ENCODE measurements around the gene PPP6R1. TPM values are rescaled to one million over a fixed set of nuclear protein-coding genes. Genes with fewer than 3 reads are reported as not detected.

PPP6R1 gene
- total RNA-seq, 4 donors from 2014 or later: 30.6 to 59.2 (median 47.4) TPM

DNA sequence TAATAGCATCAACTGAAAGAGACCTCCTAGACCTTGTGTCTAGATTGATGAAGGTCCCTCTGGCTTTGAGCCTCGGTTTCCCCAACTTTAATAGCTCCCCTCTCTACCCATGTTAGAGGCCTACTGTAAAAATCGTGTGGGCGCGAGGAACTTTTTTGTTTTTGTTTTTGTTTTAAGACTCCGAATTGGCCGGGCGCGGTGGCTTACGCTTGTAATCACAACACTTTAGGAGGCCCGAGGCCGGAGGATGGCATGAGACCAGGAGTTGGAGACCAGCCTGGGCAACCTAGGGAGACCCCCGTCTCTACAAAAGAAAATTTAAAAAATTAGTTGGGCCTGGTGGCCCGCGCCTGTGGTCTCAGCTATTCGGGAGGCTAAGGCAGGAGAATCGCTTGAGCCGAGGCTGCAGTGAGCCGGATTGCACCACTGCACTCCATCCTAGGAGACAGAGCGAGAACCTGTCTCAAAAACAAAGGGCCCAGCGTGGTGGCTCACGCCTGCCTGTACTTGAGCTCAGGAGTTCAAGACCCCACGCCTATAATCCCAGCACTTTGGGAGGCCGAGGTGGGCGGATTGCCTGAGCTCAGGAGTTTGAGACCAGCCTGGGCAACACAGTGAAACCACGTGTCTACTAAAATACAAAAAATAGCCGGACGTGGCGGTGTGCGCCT is 858 bp upstream of the PPP6R1 start:
- Histone ChIP-seq H3K27ac (peak overlapping the region; percentile 90 to 98 (median 94)), H3K27me3 (no peaks in the 10 kb centered on the region), H3K4me1 (peaks cover 32 to 46% (median 40%) of the 10 kb centered on the region in 3 donors), H3K4me3 (peak overlapping the region; percentile 84 to 99 (median 96)), H3K36me3 (peaks cover 0 to 13% (median 0%) of the 10 kb centered on the region in 3 donors), H3K9me3 (no peaks in the 10 kb centered on the region)
- DNase-seq: no peak
- TF ChIP-seq, protein P1, sequence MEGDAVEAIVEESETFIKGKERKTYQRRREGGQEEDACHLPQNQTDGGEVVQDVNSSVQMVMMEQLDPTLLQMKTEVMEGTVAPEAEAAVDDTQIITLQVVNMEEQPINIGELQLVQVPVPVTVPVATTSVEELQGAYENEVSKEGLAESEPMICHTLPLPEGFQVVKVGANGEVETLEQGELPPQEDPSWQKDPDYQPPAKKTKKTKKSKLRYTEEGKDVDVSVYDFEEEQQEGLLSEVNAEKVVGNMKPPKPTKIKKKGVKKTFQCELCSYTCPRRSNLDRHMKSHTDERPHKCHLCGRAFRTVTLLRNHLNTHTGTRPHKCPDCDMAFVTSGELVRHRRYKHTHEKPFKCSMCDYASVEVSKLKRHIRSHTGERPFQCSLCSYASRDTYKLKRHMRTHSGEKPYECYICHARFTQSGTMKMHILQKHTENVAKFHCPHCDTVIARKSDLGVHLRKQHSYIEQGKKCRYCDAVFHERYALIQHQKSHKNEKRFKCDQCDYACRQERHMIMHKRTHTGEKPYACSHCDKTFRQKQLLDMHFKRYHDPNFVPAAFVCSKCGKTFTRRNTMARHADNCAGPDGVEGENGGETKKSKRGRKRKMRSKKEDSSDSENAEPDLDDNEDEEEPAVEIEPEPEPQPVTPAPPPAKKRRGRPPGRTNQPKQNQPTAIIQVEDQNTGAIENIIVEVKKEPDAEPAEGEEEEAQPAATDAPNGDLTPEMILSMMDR (IDR thresholded peaks at IDR 0.05): no peak
- WGBS, 2 donors: 7 to 33% methylated on average over 8 to 11 of the region's 29 CpGs
- intact Hi-C loops (cut with DNase I): no loop called here

DNA sequence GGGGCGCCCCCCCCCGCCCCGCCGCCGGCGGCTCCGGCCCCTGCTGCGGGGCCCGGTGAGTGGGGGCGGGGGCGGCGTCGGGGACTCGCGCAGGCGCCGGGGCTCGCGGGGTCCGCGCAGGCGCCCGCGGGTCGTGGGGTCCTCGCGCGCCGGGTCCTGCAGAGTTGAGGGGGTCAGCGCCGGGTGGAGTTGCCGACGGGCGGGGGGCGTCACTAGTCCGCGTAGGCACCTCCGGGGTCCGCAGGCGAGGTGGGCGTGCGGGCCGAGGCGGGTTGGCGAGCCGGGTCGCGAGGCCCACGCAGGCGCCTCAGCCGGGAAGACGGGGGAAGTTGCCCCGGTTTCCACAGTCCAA is 365 bp downstream of the PPP6R1 start:
- peak overlapping the region; percentile 90 to 98 (median 94) for H3K27ac ChIP-seq
- peak overlapping the region; percentile 84 to 99 (median 96) for H3K4me3 ChIP-seq
- peaks cover 0 to 10% (median 0%) of the 10 kb centered on the region in 3 donors for H3K36me3 ChIP-seq
- no CpG with 5 or more reads among the region's 53 CpGs for WGBS, 2 donors
- intact Hi-C loops (cut with DNase I): no loop called here
- H3K4me1 ChIP-seq: peaks cover 41 to 58% (median 44%) of the 10 kb centered on the region in 3 donors
- H3K27me3 ChIP-seq: no peaks in the 10 kb centered on the region
- DNase-seq: no peak
- no peak for TF ChIP-seq POLR2A (IDR thresholded peaks at IDR 0.05)
- TF ChIP-seq, protein P1 (IDR thresholded peaks at IDR 0.05): no peak
- no peaks in the 10 kb centered on the region for H3K9me3 ChIP-seq

DNA sequence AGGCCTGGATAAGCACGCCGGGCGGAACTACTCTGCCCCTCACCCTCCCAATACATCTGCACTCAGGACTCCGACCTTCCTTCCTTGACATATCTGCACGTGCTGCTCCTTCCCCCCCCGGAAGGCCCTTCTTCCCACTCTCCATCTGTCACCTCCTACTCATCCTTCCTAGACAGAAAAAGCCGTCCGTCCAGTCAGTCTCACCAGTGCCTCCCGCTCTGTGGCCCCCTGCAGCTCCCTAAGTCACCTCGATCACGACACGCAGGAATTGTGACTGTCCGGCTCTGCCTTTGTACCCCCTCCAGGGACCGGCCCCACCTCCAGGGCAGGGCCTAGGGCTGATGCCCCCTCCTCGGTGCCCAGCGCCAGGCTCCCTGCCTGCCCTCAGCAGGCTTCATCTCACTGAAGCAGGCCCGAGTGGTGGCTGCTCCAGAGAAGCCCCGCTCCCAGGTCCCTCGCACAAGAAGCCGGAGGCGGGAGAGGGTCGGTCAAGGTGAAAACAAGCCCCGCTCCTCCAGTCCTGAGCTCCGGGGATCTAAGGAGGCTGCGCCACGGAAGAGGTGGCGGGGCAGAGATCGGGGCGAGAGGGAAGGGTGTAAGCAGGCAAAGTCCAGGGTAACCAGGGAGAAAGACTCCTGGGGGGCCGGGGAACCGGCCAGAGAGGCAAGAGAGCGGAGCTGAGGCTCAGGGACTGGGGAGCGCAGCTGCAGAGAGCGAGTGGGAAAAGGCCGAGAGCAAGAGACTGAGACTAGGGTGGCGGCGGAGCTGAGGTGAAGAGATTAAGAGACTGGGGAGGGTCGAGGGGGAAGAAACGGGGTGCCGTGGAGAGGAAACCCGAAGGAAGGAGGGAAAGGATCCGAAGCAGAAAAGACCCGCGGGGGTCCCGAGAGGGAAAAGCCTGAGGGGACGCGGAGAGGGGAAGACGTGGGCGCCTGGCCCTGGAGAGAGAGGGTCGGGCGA is 1.1 kb downstream of the PPP6R1 start:
- no peaks in the 10 kb centered on the region for H3K9me3 ChIP-seq
- 1 to 3% methylated on average over 32 to 37 of the region's 51 CpGs for WGBS, 2 donors
- H3K36me3 ChIP-seq: peaks cover 0 to 6% (median 0%) of the 10 kb centered on the region in 3 donors
- peaks cover 48 to 65% (median 51%) of the 10 kb centered on the region in 3 donors for H3K4me1 ChIP-seq
- DNase-seq: no peak
- H3K27me3 ChIP-seq: no peaks in the 10 kb centered on the region
- intact Hi-C loops (cut with DNase I): no loop called here
- peak overlapping the region; percentile 84 to 99 (median 96) for H3K4me3 ChIP-seq
- TF ChIP-seq, protein P1 (IDR thresholded peaks at IDR 0.05): no peak
- no peak for TF ChIP-seq POLR2A (IDR thresholded peaks at IDR 0.05)
- peak overlapping the region; percentile 90 to 98 (median 94) for H3K27ac ChIP-seq

DNA sequence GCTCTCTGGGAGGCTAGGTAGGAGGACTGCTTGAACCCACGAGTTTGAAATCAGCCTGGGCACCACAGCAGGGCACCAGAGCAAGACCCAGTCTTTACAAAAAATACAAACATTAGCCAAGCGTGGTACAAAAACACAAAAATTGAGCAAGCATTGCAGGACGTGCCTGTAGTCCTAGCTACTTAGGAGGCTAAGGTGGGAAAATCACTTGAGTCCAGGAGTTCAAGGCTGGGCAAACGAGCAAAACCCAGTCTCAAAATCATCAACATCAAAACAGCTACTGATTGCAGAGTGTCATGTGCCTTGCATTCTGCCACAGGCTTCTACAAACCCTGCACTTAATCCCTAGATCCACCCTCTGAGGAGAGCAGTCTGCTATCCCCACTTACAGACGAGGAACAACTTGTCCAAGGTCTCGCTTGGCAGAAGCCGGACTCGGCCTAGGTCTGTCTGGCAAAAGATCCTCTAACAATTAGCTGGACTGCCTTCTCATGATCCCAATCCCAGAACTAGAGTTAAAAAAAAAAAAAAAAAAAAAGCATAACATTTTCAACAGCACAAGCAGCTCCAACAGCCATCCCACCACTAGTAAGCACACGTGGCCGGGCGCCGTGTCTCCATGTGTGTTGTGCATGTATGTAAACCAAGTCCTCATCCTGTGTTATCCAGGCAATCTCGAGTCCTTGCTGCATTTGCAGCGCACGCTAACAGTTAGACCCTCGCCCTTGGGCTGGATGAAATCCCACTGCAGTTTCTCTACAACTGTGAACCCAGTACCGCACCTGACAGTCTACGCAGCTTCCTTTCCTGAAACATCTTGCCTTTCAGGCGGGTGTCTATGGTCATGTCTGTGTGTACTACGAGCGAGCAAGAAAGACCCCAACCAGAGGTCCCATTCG is 2.0 kb downstream of the PPP6R1 start:
- Histone ChIP-seq H3K9me3 (no peaks in the 10 kb centered on the region), H3K4me1 (peaks cover 54 to 74% (median 60%) of the 10 kb centered on the region in 3 donors), H3K4me3 (peak overlapping the region; percentile 84 to 99 (median 96)), H3K27me3 (no peaks in the 10 kb centered on the region), H3K36me3 (no peaks in the 10 kb centered on the region), H3K27ac (peak overlapping the region; percentile 90 to 98 (median 94))
- WGBS, 2 donors: 31 to 35% methylated on average over 19 to 22 of the region's 22 CpGs
- intact Hi-C loops (cut with DNase I): no loop called here
- TF ChIP-seq, protein P1 (IDR thresholded peaks at IDR 0.05): no peak
- no peak for TF ChIP-seq POLR2A (IDR thresholded peaks at IDR 0.05)
- DNase-seq: no peak

Measured in esophagus squamous epithelium (tissue), 5 donors.